ENCODE results near the gene APOA5.

APOA5 gene

DNA sequence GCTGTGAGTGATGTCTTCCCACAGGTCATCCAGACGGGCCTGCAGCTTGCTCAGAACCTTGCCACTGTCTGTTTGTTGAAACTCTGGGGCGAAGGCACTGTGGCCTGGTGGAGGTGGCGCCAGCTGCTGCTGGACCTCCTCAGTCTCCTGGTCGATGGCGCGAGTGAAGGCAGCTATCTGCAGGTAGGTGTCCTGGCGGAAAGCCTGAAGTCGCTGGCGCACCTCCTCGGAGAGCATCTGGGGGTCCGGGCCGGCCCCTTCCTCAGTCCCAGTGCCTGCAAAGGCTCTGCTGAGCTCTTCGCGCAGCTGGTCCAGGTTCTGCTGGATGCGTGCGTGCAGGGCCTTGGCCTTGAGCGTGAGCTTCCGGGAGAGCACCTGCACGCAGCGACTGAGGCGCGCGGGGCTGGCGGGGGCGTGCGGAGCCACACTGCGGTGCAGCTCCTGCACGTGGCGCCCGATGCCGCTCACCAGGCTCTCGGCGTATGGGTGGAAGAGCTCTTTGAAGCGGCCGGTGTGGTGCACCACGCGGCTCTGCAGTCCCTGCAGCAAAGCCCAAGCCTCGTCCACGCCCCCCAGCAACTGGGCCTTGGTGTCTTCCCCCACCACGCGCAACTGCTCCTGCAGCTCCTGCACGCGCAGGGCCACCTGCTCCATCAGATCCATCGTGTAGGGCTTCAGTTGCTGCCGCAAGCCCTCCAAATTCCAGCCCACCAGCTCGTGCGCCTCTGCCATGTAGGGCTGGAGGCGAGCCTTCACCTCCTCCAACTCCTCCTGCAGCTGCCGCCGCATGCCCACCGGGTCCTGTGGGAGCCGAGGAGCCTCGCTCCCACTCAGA lies 1.3 kb downstream of the APOA5 start:
- DNase-seq (ENCODE audit: low read depth) = no peak
- no peak overlapping the region for H3K4me3 ChIP-seq (ENCODE audit: low read depth, low read length)
- TF ChIP-seq, protein P1, sequence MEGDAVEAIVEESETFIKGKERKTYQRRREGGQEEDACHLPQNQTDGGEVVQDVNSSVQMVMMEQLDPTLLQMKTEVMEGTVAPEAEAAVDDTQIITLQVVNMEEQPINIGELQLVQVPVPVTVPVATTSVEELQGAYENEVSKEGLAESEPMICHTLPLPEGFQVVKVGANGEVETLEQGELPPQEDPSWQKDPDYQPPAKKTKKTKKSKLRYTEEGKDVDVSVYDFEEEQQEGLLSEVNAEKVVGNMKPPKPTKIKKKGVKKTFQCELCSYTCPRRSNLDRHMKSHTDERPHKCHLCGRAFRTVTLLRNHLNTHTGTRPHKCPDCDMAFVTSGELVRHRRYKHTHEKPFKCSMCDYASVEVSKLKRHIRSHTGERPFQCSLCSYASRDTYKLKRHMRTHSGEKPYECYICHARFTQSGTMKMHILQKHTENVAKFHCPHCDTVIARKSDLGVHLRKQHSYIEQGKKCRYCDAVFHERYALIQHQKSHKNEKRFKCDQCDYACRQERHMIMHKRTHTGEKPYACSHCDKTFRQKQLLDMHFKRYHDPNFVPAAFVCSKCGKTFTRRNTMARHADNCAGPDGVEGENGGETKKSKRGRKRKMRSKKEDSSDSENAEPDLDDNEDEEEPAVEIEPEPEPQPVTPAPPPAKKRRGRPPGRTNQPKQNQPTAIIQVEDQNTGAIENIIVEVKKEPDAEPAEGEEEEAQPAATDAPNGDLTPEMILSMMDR (IDR thresholded peaks at IDR 0.05; ENCODE audit: insufficient read depth, low read depth, low read length, missing control alignments) = no peak

DNA sequence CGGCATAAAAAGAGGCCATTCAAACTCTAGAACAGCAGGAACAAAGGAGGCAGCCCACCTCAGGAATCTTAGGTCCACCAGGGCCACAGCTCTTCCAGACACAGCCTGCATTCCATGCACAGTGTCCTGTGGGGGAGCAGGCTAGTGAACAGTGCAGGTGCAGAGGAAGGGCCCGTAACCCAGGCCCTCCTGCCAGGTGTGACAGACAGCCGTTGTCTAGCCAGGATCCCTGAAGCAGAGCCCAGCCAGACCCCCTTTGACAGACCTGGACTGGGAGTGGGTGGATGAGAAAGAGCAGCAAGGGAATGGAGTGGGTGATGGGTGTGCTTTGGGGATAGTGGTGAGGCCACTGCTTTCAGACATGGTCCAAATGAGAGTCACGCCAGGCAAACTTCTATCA lies 2.7 kb downstream of the APOA5 start:
- TF ChIP-seq, protein P1 (IDR thresholded peaks at IDR 0.05; ENCODE audit: insufficient read depth, low read depth, low read length, missing control alignments) = no peak
- H3K4me3 ChIP-seq (ENCODE audit: low read depth, low read length) = no peak overlapping the region
- DNase-seq (ENCODE audit: low read depth) = no peak

DNA sequence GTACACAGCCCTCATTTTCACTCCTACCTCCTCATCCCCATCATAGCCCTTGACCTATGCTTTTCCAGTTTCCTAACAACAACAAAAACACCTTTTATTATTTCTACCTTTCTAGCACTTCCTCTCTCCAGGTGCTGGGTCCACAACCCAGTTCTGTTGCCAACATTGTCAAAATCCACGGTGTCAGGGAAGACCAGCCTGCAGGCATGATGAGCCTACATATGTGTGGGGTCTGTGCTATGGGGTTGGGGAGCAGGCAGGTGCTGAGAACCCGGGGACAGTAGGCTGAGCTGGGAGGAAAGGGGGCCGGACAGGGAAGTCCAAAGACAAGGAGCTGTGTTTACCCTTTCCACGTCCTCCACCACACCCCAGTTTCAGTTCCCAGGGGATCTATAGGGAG lies 3.1 kb downstream of the APOA5 start:
- TF ChIP-seq, protein P1 (IDR thresholded peaks at IDR 0.05; ENCODE audit: insufficient read depth, low read depth, low read length, missing control alignments) = no peak
- no peak for DNase-seq (ENCODE audit: low read depth)

DNA sequence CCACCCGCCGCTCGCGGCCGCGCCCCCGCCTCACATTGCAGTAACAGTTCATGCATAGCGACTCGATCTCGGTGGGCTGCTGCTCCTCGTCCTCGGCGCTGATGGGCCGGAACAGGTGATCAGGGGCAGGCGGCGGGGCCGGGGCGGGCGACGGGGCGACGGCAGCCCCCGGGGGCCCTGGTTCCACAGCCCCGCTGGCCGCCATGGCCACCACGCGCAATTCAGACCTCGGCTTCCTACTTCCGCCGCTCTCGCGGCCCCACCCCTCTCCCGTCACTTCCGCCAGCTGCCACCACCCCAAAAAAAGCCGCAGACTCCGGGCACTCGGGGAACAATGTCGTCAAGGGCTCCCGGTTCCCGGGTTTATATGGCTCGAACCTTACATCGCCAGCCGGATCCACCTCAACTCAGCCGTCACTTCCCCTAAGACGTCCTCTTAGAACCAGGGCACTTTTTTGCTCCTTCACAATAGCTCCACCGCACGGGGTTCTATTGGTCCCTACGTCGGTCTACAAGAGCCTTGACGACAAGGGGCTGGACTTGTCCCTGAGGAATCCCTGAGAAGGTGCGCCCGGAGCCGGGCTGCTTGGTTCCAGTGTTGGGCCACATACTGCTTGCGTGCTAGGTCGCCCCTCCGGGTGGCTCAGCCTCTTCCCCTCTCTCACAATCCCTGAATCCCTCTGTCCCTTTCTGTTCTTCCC lies 3.7 kb downstream of the APOA5 start, which contains the start of gene ZPR1:
TSS of gene ZPR1 (minus strand) at position 238 of the 701 bp plus-strand sequence. CDS start at position 205, 33 bp downstream.
- DNase-seq (ENCODE audit: low read depth) = peak; percentile 76
- TF ChIP-seq, protein P1 (IDR thresholded peaks at IDR 0.05; ENCODE audit: insufficient read depth, low read depth, low read length, missing control alignments) = no peak
- H3K4me3 ChIP-seq (ENCODE audit: low read depth, low read length) = peak within 1 kb of the TSS; percentile 87

More for the DNA sequence above, 3.1 kb downstream of the APOA5 start:
- H3K4me3 ChIP-seq (ENCODE audit: low read depth, low read length) = peak overlapping the region; percentile 87

DNA sequence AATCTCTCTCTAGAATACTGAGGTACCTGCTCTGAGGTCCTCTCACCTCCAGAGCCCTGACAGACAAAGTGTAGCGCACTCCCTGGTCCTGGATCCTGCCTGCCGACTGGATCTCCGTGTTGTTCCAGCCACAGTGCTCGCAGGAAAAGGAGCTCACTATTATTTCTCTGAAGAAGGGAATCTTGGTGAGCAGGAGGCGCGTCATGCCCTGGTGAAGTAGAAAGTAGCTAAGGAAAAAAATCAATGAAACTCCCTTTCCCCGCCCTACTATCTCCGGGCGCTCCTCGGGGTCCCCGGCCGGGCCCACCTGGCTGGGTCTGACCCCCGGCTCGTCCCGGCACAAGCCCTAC lies 4.3 kb downstream of the APOA5 start:
- DNase-seq (ENCODE audit: low read depth) = no peak
- TF ChIP-seq, protein P1 (IDR thresholded peaks at IDR 0.05; ENCODE audit: insufficient read depth, low read depth, low read length, missing control alignments) = no peak
- H3K4me3 ChIP-seq (ENCODE audit: low read depth, low read length) = peak overlapping the region; percentile 87

DNA sequence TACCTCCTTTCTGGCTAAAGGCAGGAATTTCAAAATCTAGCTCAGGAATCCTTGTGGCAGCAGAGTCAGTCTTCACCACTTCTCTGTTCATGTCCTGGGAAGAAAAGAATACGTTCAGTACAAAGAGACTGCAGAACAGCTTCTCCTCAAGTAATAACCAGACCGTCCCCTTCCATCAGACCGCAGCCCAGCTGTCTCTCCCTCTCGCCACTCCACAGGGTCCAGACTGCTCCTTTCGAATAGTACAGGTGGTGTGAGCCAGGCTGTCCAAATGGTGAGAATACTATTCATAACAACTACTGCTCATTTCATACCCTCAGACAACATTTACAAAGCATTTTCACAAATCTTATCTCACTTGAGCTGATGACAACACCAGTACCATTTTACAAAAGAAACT lies 4.7 kb downstream of the APOA5 start:
- TF ChIP-seq, protein P1 (IDR thresholded peaks at IDR 0.05; ENCODE audit: insufficient read depth, low read depth, low read length, missing control alignments) = no peak
- peak overlapping the region; percentile 87 for H3K4me3 ChIP-seq (ENCODE audit: low read depth, low read length)
- no peak for DNase-seq (ENCODE audit: low read depth)

Data from GM12865 (cell line).